ELF-1 (cell line): Measurements from ENCODE around the gene CD99L2.
A peak's percentile ranks its signal among the peaks of the same experiment; 100 is the strongest.

ENCODE experiments used
- DNase-seq: peaks from one replicate; pipeline ENCODE4 v3.0.0-alpha.2; 2016; ENCODE audit warnings: low read depth, low spot score

Gene CD99L2

DNA sequence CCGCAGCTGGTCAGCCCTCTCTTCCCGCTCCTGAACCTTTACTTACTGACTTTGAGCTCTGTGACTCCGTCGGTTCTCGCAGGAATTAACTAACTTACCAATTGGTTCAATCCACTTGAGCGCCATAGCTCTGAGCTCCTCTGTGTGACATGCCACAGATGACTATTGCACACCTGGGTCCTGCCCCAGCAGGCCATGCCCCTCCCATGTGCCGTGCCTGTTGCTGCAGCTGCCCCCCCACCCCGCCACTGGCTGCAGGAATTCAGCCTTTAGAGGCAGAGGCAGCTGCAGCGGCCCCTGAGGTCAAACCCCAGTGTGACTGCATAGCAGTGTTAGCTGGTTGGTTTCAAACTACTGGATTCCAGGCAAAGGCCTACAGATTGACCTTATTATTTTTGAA is 134.7 kb downstream of the CD99L2 start:
- peak; percentile 71 for DNase-seq

DNA sequence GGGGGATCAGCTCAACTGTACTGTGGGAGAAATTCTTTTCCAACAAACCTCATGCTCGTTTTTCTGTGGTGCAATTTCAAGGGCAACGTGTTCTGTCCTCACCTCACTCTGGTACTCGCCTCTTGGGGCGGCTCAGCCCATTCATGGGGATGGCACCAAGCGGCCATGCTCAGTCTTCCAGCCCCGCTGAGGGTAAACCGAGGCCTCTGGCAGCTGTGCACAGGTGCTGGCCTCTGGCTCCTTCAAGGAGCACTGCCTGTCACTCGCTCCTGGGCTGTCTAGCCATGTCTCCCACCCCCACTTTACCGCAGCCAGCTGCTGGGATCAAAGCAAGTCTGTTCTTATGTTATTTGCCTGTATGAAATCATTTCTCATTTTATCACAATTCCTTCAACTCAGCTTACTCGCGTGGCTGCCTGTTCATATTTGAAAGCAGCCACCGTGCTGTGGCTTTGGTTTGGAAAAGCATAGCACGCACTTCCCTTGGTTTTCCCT is 135.1 kb downstream of the CD99L2 start:
- DNase-seq, result no peak

DNA sequence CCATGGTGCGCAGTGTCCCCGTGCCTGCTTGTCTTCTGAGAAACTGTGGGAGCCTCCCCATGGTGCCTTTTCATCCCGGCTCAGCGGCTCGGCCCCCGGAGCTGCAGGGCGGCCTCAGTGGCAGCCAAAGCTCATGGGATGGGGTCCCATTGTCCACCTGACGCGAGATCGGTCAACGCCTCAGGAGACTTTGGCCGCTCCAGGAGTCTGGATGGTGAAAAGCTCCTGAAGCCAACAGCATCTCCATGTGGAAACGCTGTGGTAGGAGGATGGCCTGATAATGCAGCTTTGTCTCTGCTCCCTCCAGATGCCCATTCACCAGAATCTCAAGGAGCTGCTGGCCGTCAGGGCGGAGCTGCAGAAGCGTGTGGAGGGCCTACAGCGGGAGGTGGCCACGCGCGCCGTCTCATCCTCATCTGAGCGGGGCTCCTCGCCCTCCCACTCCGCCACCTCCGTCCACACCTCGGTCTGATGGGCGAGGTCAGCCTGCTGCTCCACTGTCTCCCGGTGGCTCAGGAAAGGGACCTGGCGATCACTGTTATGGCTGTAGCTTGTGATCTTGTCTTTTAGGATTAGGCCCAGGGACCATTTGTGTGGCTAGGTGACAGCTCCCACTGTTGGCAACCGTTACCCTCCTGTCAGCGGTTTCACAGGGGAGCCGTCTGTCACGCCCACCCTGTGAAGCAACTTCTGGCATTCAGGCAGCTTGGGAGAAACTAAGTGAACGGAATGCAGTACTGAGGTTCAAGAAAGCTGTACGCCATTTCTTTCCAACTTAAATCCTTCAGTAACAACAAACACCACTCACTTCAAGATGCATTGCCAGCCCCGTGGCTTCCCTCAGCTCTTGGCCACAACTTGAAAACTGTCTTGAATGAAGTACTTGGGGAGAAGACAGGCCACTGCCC is 136.0 kb downstream of the CD99L2 start:
- no peak for DNase-seq

DNA sequence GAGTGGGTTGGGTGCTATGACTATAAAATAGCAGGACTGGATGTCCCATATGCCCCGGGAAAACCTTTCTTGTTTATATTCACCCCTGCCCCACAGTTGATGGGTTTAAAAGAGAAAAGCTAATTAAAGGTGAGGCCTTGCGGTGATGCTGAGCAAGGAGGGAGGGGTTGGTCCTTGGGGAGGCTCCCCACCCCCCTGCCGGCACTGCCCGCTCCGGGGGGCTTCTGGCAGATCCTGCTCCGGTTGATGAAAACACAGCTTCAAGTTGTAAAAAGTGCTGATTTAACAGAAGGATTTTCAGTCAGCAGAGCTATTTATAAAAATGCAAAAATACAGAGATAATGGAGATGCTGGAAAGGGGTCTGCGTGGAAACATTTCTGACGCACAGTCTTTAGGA is 136.7 kb downstream of the CD99L2 start:
- DNase-seq, result no peak

DNA sequence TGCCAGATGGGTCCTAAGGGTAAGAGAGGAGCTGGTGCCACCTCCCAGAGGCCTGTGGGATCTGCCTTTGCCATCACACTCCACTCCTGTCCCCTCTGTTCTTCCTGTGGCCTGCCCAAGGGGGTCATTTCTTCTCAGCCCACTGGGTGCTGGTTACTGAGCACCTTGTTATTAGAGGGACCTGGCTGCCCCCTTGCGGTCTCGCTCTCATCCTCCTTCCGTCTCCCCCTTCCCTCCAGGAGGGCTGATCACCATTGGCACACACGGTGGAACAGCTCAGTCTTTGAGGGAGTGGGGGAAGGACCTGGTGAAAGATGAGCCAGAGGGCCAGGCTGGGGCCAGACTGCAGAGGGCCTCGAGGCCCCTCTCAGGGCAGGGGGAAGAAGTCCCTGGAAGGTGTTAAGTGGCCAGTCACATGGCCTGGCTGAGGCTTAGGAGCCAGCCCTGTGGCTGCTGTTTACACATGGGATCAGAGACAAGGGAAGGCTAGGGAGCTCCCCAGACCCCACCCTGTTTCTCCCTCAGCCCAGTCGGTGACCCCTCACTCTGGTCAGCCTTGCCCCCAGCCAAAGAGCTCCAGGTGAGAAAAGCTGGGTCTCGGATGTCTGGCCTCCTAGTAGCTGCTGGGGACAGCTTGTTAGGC is 137.2 kb downstream of the CD99L2 start:
- DNase-seq, result no peak

DNA sequence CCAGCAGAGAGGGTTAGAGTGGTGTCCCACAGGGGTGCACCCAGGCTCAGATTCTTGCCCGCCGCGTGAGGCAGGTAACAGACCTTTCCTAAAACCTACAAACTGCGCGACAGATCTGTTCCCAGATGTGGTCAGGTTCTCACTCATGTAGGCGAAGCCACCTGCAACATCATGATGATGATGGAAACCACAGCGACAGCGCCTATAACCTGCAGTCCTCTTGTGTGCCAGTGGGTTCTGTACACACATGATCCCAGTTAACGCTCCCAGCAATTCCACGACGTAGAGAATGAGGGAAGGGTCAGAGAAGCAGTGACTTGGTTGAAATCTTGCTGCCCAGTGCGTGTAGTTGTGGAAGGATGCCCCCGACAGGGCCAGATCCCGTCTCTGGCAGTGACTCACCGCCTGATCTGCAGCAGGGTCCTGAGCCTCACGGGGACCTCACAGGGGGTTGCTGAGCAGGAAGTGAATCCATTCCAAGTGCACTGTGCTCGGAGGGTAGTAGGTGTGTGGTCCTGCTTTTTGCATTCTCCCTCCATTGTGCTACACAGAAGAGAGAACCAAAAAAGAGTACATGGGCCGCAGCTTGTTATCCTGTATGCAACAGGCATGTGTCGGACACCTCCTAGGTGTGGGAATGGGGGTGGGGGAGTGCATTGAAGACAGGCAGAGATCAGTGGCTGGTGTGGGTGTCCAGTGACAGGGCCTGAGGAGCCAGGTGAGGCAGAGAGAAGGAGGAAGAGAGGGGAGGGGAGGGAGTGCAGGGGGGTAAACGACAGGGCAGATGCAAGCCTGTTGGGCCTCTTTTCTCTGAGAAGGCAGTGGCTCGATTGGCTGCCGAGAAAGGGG is 138.7 kb downstream of the CD99L2 start:
- peak; percentile 49 for DNase-seq

DNA sequence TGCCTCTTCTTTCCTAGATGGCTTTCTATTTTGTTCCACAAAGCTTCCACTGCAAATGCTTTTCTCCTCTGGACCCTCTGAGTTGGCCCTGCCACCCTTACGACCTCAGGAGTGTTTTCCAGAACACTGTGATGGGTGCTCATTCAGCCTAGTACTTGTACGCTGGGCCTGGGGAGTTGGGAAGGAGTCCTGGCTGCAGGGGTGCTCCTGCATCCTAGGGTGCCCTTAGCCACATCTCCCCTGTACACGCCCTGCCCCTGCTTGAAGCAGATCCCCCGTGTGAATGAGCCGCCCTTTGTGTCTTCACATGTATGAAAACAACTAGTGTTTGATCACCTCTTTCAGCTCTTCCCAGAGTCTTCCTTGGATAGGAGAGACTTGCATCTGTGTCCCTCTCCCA is 141.1 kb downstream of the CD99L2 start:
- DNase-seq, result no peak

DNA sequence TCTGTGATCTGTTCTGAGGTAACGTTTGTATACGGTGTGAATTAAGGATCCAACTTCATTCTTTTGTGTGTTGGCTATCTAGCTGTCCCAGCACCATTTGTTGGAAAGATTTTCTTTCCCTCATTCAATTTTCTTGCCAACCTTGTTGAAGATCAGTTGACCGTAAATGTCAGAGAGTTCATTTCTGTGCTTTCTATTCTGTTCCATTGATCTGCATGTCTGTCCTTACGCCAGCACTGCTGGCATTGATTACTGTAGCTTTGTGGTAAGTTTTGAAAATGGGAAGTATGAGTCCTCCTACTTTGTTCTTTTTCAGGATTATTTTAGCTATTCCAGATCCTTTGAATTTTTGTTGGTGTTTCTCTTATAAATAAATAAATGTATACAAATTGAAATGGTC is 144.5 kb downstream of the CD99L2 start:
- no peak for DNase-seq

DNA sequence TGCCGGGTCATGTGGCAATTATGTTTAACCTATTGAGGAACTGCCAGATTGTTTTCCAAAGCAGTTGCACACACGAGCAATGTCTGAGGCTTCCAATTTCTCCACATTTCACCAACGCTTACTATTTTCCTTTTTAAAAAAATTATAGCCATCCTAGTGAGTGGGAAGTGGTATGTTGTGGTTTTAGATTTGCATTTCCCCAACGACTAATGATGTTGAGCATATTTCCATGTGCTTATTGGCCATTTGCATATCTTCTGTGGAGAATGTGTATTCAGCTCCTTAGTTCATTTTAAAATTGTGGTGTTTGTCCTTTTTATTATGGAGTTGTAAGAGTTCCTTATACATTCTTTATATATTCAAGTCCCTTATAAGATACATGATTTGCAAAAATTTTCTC is 145.1 kb downstream of the CD99L2 start:
- DNase-seq, result no peak

DNA sequence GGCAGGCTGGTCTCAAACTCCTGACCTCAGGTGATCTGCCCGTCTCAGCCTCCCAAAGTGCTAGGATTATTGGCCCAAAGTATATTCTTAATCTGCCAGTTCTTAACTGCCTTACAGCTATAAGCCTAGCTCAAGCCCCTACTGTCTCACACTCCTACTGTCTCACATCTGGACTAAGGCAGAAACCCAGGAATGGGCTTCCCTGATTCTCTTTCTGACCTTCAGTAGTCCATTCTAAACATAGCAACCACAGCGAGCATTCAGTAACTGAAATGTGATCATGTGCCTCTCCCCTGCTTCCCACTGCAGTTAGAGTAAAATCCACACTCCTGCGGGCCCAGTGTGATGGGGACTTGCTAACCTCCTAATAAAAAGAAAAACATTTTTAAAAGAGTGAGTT is 146.3 kb downstream of the CD99L2 start:
- DNase-seq, result no peak

DNA sequence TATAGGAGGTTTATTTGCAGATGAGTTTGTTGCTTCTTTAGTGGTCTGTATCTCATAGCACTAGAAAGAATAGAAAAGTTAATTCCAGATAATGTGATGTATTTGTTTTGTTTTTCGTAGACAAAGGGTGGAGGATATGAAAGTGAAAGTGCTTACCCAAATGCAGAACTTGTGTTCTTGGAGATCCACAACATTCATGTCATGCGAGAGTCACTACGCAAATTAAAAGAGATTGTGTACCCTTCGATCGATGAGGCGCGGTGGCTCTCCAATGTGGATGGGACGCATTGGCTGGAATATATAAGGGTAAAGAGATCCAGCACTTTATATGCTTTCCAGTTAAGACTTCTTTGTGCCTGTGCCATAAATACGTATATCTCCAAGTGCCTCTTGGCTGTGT is 162.0 kb downstream of the CD99L2 start:
- no peak for DNase-seq

DNA sequence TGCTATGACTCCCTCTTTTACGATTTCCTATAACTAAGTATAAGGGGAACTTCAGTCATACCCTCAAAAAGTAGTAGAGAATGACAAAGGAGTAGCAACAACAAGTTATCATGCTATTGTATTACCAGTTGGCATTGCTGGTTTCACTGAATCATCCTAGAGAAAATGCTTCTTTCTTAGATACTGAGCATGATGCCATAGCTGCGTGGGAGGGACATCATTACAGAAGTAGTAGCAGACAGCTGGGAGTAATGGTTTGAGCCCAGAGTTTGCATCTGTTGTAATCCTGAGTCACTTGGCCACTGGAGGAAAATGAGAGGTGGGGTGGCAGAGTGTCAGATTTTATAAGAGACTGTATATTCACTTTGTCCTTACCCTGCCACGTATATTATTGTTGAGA is 166.7 kb downstream of the CD99L2 start:
- DNase-seq, result no peak

DNA sequence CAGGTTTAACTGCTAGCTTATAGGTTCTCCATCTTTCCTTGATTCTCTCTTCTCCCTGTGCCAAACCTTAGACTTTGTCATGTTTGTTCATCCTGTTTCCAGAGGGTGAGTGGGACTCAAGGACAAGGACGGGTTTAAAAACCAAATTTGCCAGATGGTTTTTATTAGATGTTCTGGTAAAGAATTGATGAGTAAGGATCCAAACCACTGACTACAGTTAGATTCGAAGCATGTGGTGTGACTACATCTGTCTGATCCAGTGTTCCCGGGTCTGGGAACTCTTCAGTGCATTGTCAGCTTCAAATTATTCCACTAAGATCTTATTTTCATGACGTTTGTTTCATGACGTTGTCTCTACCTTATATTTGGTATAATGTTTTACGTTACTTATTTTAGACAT is 167.7 kb downstream of the CD99L2 start:
- DNase-seq, result no peak

DNA sequence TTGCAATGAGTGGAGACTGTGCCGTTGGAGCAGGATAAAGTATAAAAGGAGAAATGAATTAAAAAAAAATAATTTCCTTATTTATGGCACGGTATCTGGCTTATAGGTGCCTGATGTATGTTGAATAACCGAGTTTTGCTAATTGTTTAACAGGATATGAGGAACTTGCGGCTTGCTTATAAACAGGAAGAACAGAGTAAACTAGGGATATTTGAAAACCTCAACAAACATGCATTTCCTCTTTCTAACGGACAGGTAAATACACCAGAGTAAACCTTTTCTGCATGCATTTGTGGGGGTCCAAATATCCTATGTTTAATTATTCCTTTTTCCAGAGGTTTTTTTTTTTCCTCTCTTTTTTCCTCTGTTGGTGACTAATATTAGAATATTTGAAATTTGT is 168.5 kb downstream of the CD99L2 start:
- DNase-seq, result no peak

DNA sequence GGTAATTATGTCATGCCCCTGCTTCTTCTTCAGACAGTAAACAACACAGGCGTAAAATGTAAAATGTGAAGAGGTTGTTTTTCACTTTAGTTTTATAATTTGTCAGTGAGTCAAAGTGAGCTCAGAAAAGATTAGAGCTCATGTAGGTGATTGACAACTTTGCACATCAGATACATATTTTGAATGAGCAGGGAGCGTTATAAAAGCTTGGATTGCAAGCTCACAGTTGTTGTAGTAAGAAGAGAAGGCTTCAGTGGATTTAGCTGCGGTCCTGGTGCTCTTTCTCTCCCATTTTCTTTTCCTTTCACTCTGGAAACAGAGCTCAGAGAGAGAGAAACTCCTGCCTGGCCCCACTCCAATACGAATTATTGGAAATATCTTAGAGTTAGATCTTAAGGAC is 178.8 kb downstream of the CD99L2 start:
- DNase-seq, result no peak
